GM18868 (cell line): ENCODE results near the gene TMSB4Y.

Experiments used
- ATAC-seq: cut with Tn5 transposase; IDR thresholded peaks from one replicate; pipeline ENCODE4 v1.9.1; 2021; ENCODE audit warnings: mild to moderate bottlenecking, moderate library complexity; ENCODE audit not compliant: unreplicated experiment

TMSB4Y gene

DNA sequence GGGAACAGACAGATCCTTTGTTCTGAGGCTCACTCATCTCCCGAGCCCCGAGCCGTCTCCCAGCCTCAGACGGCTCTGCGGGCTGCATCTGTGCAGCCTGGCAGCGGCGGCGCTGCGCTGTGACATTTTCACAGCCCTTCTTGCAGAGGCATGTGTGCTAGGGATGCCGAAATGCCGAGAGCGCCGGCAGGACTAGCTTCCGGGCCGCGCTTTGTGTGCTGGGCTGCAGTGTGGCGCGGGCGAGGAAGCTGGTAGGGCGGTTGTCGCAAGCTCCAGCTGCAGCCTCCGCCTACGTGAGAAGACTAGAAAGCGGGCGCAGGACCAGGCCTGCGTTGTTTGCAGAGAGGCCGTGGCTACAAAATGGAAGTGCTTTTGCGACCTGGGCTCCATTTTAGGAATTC lies at the start of gene TMSB4Y:
Gene TMSB4Y, plus strand, starts transcription at position 332 of the 401 bp plus-strand sequence.
- peak; percentile 89 for ATAC-seq

DNA sequence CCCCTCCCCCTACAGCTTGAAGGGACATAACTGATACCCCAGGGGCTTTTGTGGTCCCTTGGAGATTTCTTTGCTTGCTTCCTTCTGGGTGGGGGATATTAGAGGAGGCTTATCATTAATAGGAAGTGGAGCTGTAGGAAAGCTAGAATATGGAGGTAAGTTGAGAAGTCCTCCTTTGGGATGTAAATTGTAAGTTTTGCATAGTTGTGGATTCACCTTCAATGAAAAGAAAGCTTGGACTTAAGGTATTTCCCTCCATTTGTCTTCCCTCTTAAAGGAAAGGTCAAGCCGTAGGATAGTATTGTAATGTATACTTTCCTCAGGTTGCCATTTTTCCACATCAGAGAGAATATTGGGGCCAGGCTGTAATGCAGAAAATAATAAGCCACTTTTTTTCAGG lies 39.5 kb upstream of the TMSB4Y start:
- ATAC-seq, result no peak

DNA sequence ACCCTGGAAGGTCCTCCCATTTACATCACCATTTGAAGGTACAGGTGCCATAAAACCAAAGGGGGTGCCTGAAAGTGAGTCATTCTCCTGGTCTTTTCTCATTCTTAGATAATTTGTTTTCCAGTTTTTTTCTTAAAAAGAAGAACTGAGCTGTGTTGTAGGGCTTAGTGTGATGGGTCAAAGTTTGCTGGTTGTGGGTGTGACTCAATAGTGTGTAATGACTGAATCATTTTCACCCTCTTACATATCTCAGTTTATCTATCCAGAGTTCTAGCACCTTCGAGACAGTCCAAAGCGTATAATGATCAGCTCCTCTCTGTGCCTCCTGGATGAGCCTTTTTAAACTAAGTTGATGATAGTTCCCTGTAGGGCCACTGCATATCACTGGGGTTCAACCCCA lies 32.6 kb upstream of the TMSB4Y start:
- no peak for ATAC-seq

DNA sequence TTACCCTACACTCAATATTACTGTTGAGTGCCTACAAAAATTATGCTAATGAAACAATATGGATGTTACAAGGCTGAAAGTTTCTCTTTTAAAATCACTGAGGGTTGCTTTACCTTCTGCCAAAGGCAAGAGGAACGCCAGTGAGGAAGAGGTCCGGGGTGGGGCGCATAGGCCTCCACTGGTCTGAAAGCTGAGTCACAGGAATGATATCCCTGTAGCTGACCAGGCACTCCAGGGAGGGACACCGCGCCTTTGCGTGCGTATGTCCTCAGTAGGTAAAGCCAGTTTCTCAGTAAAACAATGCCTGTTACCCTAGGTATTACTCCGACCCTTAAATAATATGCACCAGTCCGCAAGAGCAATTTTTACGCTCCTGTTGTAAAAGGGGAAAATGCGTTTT lies 1.4 kb upstream of the TMSB4Y start:
- ATAC-seq, result no peak

DNA sequence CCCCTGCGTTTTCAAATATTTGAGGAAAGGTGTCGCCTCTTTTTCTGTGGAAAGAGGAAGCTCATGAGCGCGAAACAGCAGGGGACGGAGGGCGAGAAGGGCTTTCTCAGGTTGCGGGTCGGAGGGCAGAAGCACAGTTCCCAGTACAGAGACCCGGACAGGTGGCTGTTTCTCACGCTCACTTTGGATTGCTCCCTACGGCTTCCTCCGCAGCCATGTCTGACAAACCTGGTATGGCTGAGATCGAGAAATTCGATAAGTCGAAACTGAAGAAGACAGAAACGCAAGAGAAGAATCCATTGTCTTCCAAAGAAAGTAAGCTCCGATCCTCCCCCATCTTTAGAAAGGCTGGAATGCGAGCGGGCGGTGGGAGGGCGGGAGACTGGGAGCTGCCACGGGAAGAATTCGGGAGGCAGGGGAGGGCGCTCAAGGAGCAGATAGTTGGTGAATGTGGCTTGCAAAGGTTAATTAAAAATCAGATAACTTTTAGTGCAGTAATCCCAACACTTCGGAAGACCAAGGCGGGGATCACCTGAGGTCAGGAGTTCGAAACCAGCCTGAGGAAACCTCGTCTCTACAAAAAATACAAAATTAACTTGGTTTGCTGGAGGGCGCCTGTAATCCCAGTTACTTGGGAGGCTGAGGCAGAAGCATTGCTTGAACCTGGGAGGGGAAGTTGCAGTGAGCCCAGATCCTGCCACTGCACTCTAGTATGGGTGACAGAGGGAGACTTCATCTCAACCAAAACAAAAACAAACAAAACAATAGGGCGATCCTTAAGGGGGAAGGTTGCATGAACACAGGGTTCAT lies 627 bp downstream of the TMSB4Y start:
- peak; percentile 17 for ATAC-seq

DNA sequence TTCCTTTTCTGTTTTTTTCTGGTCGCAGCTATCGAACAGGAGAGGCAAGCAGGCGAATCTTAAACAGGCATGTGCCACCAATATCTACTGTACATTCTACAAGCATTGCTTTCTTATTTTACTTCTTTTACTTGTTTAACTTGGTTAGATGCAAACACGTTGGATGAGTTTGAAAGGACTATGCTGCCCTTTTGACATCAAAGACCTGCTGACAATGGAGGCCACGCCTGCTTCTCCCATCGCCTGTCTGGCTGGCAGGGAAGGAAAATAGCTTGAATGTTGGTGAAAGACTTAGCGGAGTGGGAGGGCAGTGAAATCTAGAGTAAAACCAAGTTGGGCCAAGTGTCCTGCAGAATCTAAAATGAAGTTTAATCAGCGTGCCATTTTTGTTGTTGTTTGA lies 1.5 kb downstream of the TMSB4Y start:
- no peak for ATAC-seq

DNA sequence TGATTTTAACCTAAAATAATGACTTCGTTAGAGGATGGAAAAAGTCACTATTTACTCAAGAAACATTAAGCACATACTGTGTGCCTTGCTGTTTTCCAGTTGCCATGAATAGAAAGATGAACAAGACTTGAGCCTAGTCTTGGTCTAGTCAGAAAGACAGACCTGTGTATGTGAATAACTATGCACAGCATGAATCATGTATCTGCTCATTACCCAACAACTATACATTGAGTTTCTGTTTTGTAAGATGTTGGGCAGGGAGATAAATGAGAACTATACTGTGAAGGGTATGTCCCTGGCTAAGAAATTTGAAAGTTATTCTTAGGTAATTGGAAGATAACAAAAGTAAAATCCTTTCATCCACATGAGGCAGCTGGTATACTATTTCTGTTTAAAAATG lies 4.3 kb downstream of the TMSB4Y start:
- ATAC-seq, result no peak

DNA sequence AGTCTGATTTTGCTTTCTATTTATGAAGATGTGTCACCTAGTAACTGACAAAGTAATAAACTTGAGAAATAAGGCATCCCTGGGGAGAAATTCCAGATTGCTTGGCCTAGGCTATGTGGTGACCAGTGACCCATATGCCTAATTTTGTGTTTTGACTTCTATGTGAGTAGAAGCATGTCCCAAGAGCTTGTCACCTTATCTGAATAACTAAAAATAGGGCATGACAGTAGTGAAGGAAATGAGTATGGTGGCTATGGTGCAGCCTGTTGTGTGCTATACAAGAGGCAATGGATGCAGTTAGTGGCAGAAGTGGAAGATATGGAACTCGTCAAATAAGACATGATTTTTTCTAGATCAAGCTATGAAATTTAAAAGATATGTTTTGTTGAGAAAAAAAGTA lies 15.3 kb downstream of the TMSB4Y start:
- no peak for ATAC-seq

DNA sequence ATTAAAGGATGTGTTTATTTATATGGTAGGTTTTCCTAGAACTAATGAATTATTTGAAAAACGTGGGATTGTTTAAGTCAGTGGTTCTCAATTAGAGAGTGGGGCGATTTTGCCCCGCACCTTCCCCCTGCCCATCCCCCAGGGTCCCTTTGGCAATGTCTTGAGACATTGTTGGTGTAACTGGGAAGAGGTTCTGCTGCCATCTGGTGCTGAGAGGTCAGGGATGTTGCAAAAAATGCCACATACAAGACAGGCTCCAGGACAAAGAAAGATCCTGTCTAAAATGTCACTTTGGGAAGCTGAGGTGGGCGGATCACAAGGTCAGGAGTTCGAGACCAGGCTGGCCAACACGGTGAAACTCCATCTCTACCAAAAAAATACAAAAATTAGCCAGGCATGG lies 25.8 kb downstream of the TMSB4Y start:
- ATAC-seq, result no peak

DNA sequence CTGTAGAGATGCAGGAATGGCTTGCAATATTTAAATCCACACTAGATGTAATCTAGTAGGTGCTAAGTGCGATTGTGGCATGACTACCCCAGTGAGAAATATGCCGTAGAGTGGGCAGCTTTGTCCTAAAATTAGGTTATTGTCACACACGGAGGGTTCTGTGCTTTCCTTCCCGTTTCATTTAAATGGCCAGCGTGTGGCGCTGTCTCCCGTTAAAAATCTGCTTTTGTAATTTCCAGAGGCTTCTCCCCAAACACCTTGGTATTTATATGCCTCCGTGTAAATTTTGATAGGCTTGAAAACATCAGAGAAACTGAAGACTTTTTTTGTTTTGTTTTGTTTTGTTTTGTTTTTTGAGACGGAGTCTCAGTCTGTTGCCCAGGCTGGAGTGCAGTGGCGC lies 34.9 kb downstream of the TMSB4Y start:
- ATAC-seq, result peak; percentile 49

DNA sequence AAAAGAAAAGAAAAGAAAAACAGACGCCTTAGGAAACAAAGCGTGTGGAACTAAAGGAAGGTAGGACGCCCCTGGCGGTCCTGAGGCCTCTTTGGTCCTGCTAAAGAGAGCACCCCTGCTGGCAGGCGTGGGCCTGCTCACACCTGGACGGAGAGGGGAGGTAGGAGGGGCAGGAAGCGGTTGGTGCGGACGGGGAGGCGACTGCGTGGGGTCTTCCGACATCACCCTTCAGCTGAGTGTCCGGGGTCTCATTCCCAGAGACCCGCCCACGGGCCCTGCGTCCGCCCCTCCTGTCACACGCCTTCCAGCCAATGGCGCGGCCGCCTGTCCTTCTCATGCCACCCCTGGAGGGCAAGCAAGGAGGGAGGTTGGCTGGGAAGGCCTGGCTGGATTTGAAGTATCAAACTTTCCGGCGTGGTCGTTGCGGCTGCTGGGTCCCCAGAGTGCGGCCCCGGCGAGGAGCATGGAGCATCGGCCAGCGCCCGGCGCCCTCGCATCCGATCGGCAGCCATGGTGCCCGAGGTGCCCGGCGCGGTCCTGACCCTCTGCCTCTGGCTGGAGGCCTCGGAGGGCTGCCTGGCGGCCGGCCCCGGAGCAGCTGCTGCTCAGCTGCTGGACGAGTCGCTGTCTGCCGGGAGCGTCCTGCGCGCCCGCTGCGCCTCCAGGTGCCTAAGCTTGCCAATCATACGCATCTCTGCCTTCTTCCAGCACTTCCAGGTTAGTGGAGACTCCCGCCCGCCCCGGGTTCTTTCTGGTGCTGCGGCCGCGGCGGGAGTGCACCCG lies 47.8 kb downstream of the TMSB4Y start:
- ATAC-seq, result peak; percentile 92

DNA sequence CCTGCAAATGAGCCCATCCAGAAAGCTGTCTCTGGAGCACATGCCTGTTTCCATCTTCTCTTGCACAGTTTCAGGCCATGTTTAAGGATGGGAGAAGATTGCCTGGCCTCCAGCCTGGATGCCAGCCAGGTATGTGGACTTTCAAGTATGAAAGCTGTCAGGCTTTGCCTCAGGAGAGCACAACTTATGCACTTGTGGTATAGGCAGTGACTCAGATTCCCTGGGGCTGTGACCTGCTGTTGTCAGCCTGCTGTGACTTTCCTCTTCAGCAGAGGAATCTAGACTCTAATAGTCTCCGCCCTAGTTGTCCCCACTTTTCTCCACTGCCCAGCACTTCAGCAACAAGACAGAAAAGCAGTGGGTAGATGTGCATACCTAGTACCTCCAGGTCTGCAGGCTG lies 51.0 kb downstream of the TMSB4Y start:
- ATAC-seq, result no peak
